Esophagus squamous epithelium (tissue), 5 donors: ENCODE data around the gene NUDT3. TPM values are rescaled to one million over a fixed set of nuclear protein-coding genes. Genes with fewer than 3 reads are reported as not detected.
"Not testable (repeated sequence)": the region's sequence is repeated elsewhere in the genome, so short reads cannot be mapped to it uniquely, and the experiment has no call there.

Source experiments
- DNase-seq: peaks from one replicate; lab custom pipeline; 2025; lab: John Stamatoyannopoulos, UW
- H3K27ac ChIP-seq, 4 donors: fragments of 200-600 bp; sonication (generic); one replicate each; pipeline ENCODE4 v1.5.1; 2016 to 2019; ENCODE audit warnings: mild to moderate bottlenecking in 1 of 4
- H3K27me3 ChIP-seq, 4 donors: fragments of 200-600 bp; sonication (generic); 1 replicate in 3 of 4; 2 replicates in 1 of 4; pipeline versions ENCODE4 v1.5.1 to v1.6.0; 2017 to 2021; ENCODE audit warnings: antibody characterized with exemption in 1 of 4
- H3K36me3 ChIP-seq, 3 donors: fragments of 200-600 bp; sonication (generic); one replicate each; pipeline ENCODE4 v1.5.1; 2016 to 2019
- H3K4me1 ChIP-seq, 3 donors: fragments of 200-600 bp; sonication (generic); one replicate each; pipeline ENCODE4 v1.5.1; 2017 to 2019
- H3K4me3 ChIP-seq, 4 donors: fragments of 200-600 bp; sonication (generic); 1 replicate in 3 of 4; 2 replicates in 1 of 4; pipeline ENCODE4 v1.5.1; 2016 to 2019; ENCODE audit warnings: mild to moderate bottlenecking in 2 of 4, moderate library complexity in 1 of 4
- H3K9me3 ChIP-seq, 3 donors: fragments of 200-600 bp; sonication (generic); one replicate each; pipeline ENCODE4 v1.5.1; 2016 to 2019
- POLR2A ChIP-seq, 4 donors: fragments of 450-650 bp; IDR thresholded peaks; one replicate each; pipeline ENCODE4 v1.6.1; 2017; ENCODE audit warnings: antibody characterized with exemption in 4 of 4, mild to moderate bottlenecking in 4 of 4, moderate library complexity in 3 of 4
- WGBS, 2 donors: methylation state at CpG; one replicate each; pipeline ENCODE4 v1.1.5; 2018; 5-methylcytosine and 5-hydroxymethylcytosine counted together
- intact Hi-C: fragments of 100-400 bp; cut with DNase I; formaldehyde crosslinking; loops from one replicate; pipeline ENCODE4 v1.15.0; 2022
- total RNA-seq, 4 donors: library from RNA; depleted of rRNA; stranded (reverse); fragments of >200 nt; gene quantifications; one replicate each; pipeline ENCODE4 v1.1.0, GENCODE V29; 2016
- TF ChIP-seq, protein P1 (sequence below), 6 experiments: fragments of 450-650 bp in 4 of 6; fragments of 200-600 bp in 2 of 6; sonication (generic) in 2 of 6; IDR thresholded peaks; one replicate each; pipeline ENCODE4 v1.5.1; 2016 to 2019; ENCODE audit warnings: antibody characterized with exemption in 6 of 6, mild to moderate bottlenecking in 4 of 6, moderate library complexity in 4 of 6
- donor health status: DM: yes; HTN: yes; CAD: no.

The NUDT3 gene
- total RNA-seq, 4 donors from 2014 or later, result 14.9 to 33.4 (median 22.4) TPM

DNA sequence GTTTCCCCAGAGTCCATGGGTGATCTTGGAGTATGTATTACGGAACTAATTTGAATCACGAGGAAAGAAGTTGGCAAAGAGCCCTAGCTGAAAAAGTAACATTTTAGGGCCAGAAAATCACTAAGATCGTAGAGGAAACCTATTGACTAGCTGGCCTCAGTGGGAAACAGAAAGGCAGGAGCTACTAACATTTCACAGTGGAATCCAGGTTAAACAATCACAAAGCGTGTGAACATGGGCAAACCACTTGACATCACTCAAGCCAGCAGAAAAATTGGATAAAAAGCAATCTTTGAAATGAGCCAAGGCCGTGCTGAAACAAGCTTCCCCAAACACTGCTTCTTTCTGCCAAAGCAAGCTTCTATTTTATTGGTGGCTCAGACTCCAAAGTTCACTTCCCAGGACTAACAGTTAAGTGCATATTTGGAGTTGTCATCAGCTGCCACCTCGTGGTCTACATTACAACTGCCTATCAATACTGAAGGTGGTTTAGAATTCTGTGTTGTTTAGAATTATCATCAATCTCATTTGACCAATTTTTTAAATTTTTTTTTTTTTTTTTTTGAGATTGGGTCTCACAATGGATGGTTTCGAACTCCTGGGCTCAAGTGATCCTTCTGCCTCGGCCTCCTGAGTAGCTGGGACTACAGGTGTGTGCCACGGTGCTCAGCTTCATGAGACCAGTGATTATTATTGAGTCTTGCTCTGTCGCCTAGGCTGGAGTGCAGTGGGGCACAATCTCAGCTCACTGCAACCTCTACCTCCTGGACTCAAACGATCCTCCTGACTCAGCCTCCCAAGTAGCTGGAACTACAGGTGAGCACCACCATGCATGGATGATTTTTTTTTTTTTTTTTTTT is 22.8 kb upstream of the NUDT3 start:
- no peaks in the 10 kb centered on the region for H3K27me3 ChIP-seq
- intact Hi-C loops, result loop anchor here (5.0 kb wide), 2 partner anchors 163 to 218 kb away; no protein-coding TSS in a partner anchor
- peak overlapping the region; percentile 44 to 80 (median 74) for H3K27ac ChIP-seq
- DNase-seq, result no peak
- peaks cover 6 to 27% (median 9%) of the 10 kb centered on the region in 3 donors for H3K4me1 ChIP-seq
- H3K9me3 ChIP-seq, result no peaks in the 10 kb centered on the region
- H3K36me3 ChIP-seq, result peaks cover 5 to 45% (median 34%) of the 10 kb centered on the region in 3 donors
- no peak overlapping the region for H3K4me3 ChIP-seq
- 34 to 40% methylated on average over 11 of the region's 11 CpGs for WGBS, 2 donors
- TF ChIP-seq POLR2A (IDR thresholded peaks at IDR 0.05), result no peak
- TF ChIP-seq, protein P1, sequence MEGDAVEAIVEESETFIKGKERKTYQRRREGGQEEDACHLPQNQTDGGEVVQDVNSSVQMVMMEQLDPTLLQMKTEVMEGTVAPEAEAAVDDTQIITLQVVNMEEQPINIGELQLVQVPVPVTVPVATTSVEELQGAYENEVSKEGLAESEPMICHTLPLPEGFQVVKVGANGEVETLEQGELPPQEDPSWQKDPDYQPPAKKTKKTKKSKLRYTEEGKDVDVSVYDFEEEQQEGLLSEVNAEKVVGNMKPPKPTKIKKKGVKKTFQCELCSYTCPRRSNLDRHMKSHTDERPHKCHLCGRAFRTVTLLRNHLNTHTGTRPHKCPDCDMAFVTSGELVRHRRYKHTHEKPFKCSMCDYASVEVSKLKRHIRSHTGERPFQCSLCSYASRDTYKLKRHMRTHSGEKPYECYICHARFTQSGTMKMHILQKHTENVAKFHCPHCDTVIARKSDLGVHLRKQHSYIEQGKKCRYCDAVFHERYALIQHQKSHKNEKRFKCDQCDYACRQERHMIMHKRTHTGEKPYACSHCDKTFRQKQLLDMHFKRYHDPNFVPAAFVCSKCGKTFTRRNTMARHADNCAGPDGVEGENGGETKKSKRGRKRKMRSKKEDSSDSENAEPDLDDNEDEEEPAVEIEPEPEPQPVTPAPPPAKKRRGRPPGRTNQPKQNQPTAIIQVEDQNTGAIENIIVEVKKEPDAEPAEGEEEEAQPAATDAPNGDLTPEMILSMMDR (IDR thresholded peaks at IDR 0.05), result peak; percentile 53 to 78 (median 69)

DNA sequence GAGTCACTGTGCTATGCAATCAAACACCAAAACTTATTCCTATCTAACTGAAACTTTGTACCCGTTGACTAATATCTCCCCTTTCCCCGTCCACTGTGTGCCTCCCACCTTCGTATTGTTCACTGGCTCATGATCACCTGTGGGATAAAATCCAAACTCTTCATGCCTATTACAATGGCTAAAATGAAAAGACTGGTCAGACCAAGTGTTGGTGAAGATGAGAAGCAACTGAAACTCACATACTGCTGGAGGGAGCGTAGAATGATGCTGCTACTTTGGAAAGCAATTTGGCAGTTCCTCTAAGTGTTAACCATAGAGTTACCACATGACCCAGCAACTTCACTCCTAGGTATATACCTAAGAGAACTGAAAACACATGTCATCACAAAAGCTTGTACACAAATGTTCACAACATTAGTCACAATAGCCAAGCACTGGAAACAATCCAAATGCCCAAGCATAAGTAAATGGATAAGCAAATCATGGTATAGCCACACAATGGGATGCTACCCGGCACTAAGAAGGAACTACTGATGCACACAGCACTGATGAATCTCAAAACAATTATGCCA is 20.3 kb upstream of the NUDT3 start:
- DNase-seq, result no peak
- Histone ChIP-seq H3K9me3 (no peaks in the 10 kb centered on the region), H3K27me3 (no peaks in the 10 kb centered on the region), H3K4me3 (no peak overlapping the region), H3K36me3 (peaks cover 0 to 20% (median 9%) of the 10 kb centered on the region in 3 donors), H3K4me1 (peaks cover 6 to 39% (median 14%) of the 10 kb centered on the region in 3 donors), H3K27ac (peak overlapping the region in 1 of 4 donors; percentile 17)
- TF ChIP-seq, protein P1 (IDR thresholded peaks at IDR 0.05), result no peak
- no peak for TF ChIP-seq POLR2A (IDR thresholded peaks at IDR 0.05)
- intact Hi-C loops, result no loop called here
- 78 to 87% methylated on average over 4 to 5 of the region's 5 CpGs for WGBS, 2 donors

DNA sequence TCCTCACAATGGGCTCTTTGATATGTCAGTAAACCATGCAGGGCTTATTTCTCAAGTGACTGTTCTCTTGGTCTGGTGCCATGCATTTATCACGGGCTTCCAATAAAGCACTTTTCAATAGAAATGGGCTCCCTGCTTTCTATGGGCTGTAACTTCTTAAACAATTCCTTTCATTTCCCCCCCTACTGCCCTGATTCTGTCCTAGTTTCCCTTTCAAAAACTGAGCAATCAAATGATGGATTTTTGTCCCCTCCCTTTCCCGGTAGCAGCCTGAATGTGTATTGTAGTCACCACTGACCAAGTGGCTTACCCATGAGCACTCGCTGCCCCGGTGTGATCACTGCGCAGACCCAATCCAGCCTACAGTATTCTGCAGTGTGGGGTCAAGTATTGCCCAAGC is 19.5 kb upstream of the NUDT3 start:
- peaks cover 0 to 13% (median 2%) of the 10 kb centered on the region in 3 donors for H3K36me3 ChIP-seq
- peaks cover 6 to 39% (median 14%) of the 10 kb centered on the region in 3 donors for H3K4me1 ChIP-seq
- no peak overlapping the region for H3K27ac ChIP-seq
- no peaks in the 10 kb centered on the region for H3K9me3 ChIP-seq
- no peak for DNase-seq
- 73 to 91% methylated on average over 5 of the region's 5 CpGs for WGBS, 2 donors
- TF ChIP-seq POLR2A (IDR thresholded peaks at IDR 0.05), result no peak
- TF ChIP-seq, protein P1 (IDR thresholded peaks at IDR 0.05), result no peak
- no peaks in the 10 kb centered on the region for H3K27me3 ChIP-seq
- no peak overlapping the region for H3K4me3 ChIP-seq
- intact Hi-C loops, result no loop called here

DNA sequence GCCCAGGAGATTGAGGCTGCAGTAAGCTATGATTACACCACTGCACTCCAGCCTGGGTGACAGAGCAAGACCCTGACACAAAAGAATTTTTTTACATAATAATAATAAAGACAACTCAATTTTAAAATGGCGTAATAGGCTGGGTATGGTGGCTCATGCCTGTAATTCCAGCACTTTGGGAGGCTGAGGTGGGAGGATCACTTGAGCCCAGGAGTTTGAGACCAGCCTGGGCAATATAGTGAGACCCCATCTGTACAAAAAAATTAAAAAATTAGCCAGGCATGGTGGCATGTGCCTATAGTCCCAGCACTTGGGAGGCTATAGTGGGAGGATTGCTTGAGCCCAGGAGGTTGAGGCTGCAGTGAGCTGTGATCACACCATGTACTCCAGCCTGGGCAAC is 15.4 kb upstream of the NUDT3 start:
- not testable (repeated sequence) for H3K27me3 ChIP-seq
- WGBS, 2 donors, result 88 to 100% methylated on average over 1 of the region's 1 CpG

DNA sequence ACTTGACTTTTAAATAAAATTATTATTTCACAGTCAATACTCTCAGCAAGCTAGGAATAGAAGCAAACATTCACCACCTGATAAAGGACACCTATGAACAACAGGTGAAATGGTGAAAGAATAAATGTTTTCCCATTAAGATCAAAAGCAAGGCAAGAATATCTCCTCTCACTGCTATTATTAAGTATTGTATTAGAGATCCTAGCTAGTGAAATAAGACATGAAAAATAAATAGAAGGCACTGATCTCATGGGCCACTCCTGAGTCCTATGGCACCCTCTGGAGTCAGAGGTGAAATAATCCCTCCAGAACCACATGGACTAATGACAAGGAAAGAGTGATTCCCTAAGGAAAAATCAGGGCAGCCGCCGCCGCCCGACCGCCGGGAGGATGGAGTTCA is 4.0 kb upstream of the NUDT3 start:
- DNase-seq, result no peak
- Histone ChIP-seq H3K9me3 (peaks cover 0 to 4% (median 0%) of the 10 kb centered on the region in 3 donors), H3K27ac (no peak overlapping the region), H3K4me3 (no peak overlapping the region), H3K27me3 (no peaks in the 10 kb centered on the region), H3K4me1 (peaks cover 0 to 18% (median 8%) of the 10 kb centered on the region in 3 donors), H3K36me3 (no peaks in the 10 kb centered on the region)
- WGBS, 2 donors, result 93% methylated on average over 6 of the region's 6 CpGs; no CpG with 5 or more reads in 1 of the 2 donors
- TF ChIP-seq, protein P1 (IDR thresholded peaks at IDR 0.05), result no peak
- TF ChIP-seq POLR2A (IDR thresholded peaks at IDR 0.05), result no peak
- intact Hi-C loops, result no loop called here

More for the DNA sequence above, 15.4 kb upstream of the NUDT3 start:
- H3K4me1 ChIP-seq, result peaks cover 0 to 15% (median 5%) of the 10 kb centered on the region in 3 donors
- H3K9me3 ChIP-seq, intact Hi-C loops, H3K36me3 ChIP-seq, DNase-seq, H3K4me3 ChIP-seq, H3K27ac ChIP-seq: not testable (repeated sequence)
